Smooth muscle cell (in vitro differentiated cells): ENCODE data around the gene MGAT4B. TPM values are rescaled to one million over a fixed set of nuclear protein-coding genes. Genes with fewer than 3 reads are reported as not detected.

Experiments used
- DNase-seq: peaks from one replicate; lab custom pipeline; 2025; ENCODE audit not compliant: unreplicated experiment; lab: John Stamatoyannopoulos, UW
- H2AFZ ChIP-seq: fragments of 200-600 bp; sonication (generic); 2 replicates; pipeline ENCODE4 v1.6.0; 2016; ENCODE audit warnings: antibody characterized with exemption, low read depth, mild to moderate bottlenecking
- H3F3A ChIP-seq: fragments of 200-600 bp; sonication (generic); 2 replicates; pipeline ENCODE4 v1.6.0; 2017; ENCODE audit warnings: antibody characterized with exemption, low read depth
- H3K27ac ChIP-seq: fragments of 200-600 bp; sonication (generic); 2 replicates; pipeline ENCODE4 v1.5.1; 2016; ENCODE audit warnings: low read depth, mild to moderate bottlenecking
- H3K27me3 ChIP-seq: fragments of 200-600 bp; sonication (generic); 2 replicates; pipeline ENCODE4 v1.6.1; 2016; ENCODE audit warnings: low read depth, mild to moderate bottlenecking
- H3K36me3 ChIP-seq: fragments of 200-600 bp; sonication (generic); 2 replicates; pipeline ENCODE4 v1.5.1; 2016; ENCODE audit warnings: low read depth
- H3K4me1 ChIP-seq: fragments of 200-600 bp; sonication (generic); 2 replicates; pipeline ENCODE4 v1.5.1; 2016; ENCODE audit warnings: low read depth
- H3K4me2 ChIP-seq: fragments of 200-600 bp; sonication (generic); 2 replicates; pipeline ENCODE4 v1.6.0; 2016; ENCODE audit warnings: mild to moderate bottlenecking
- H3K4me3 ChIP-seq: fragments of 200-600 bp; sonication (generic); 2 replicates; pipeline ENCODE4 v1.5.1; 2016; ENCODE audit warnings: mild to moderate bottlenecking
- H3K79me2 ChIP-seq: fragments of 200-600 bp; sonication (generic); 2 replicates; pipeline ENCODE4 v1.6.0; 2016; ENCODE audit warnings: low read depth, mild to moderate bottlenecking
- H3K9ac ChIP-seq: fragments of 200-600 bp; sonication (generic); 2 replicates; pipeline ENCODE4 v1.6.0; 2016; ENCODE audit warnings: low read depth
- H3K9me3 ChIP-seq: fragments of 200-600 bp; sonication (generic); replicated peaks from 2 replicates; pipeline ENCODE4 v1.5.1; 2016; ENCODE audit warnings: low read depth
- H4K20me1 ChIP-seq: fragments of 200-600 bp; sonication (generic); 2 replicates; pipeline ENCODE4 v1.6.0; 2016; ENCODE audit warnings: low read depth
- CTCF ChIP-seq: fragments of 200-600 bp; sonication (generic); IDR thresholded peaks from 2 replicates; pipeline ENCODE4 v1.5.1; 2017; ENCODE audit warnings: borderline replicate concordance, mild to moderate bottlenecking, antibody characterized with exemption; ENCODE audit not compliant: insufficient read depth, poor library complexity, severe bottlenecking
- WGBS: methylation state at CpG from one replicate; pipeline ENCODE4 v1.1.7; 2016; ENCODE audit warnings: low lambda C conversion rate; 5-methylcytosine and 5-hydroxymethylcytosine counted together
- polyA plus RNA-seq: library from polyadenylated mRNA; unstranded; fragments of >200 nt; fragmentation: Nextera tagmentation; extraction: Ambion mirVana; gene quantifications from 2 replicates; pipeline ENCODE4 v1.2.1, GENCODE V29; 2016
- total RNA-seq: library from RNA; depleted of rRNA; stranded (reverse); fragments of >200 nt; gene quantifications from 2 replicates; pipeline ENCODE4 v1.2.3, GENCODE V29; 2014

Gene MGAT4B
- total and polyA plus RNA-seq, 2 experiments from 2014 or later = 60.0 to 121 TPM

GRCh38 chr5:179800071-179800695, 6.5 kb downstream of the MGAT4B start:
- H4K20me1 ChIP-seq = peaks cover 44% of the 10 kb centered on the region
- H3F3A ChIP-seq = no peaks in the 10 kb centered on the region
- no peak overlapping the region for H3K27ac ChIP-seq
- no peak overlapping the region for H3K4me3 ChIP-seq
- no peak for DNase-seq
- no peak overlapping the region for H2AFZ ChIP-seq
- H3K4me1 ChIP-seq = peaks cover 26% of the 10 kb centered on the region
- WGBS = 97% methylated on average over 19 of the region's 21 CpGs
- H3K27me3 ChIP-seq = no peaks in the 10 kb centered on the region
- H3K9ac ChIP-seq = no peak overlapping the region
- H3K9me3 ChIP-seq = no peaks in the 10 kb centered on the region
- H3K4me2 ChIP-seq = no peak overlapping the region
- TF ChIP-seq CTCF = no peak
- H3K36me3 ChIP-seq = no peaks in the 10 kb centered on the region
- peaks cover 18% of the 10 kb centered on the region for H3K79me2 ChIP-seq

- H3F3A ChIP-seq = no peaks in the 10 kb centered on the region
- H3K79me2 ChIP-seq = peaks cover 12% of the 10 kb centered on the region
- H3K36me3 ChIP-seq = no peaks in the 10 kb centered on the region
- H3K4me1 ChIP-seq = peaks cover 25% of the 10 kb centered on the region
- no peak overlapping the region for H3K9ac ChIP-seq
- no peak for DNase-seq
- H3K4me2 ChIP-seq = no peak overlapping the region
- H3K27ac ChIP-seq = no peak overlapping the region
- peaks cover 38% of the 10 kb centered on the region for H4K20me1 ChIP-seq
- no peak overlapping the region for H2AFZ ChIP-seq
- no peaks in the 10 kb centered on the region for H3K9me3 ChIP-seq
- TF ChIP-seq CTCF = no peak
- H3K4me3 ChIP-seq = no peak overlapping the region
- WGBS = 94% methylated on average over 5 of the region's 5 CpGs
- H3K27me3 ChIP-seq = no peaks in the 10 kb centered on the region
Measured at GRCh38 chr5:179799644-179799973, 7.1 kb downstream of the MGAT4B start.

- no peak for TF ChIP-seq CTCF
- DNase-seq = no peak
- H3K27ac ChIP-seq = no peak overlapping the region
- peaks cover 6% of the 10 kb centered on the region for H3K79me2 ChIP-seq
- H3K4me3 ChIP-seq = no peak overlapping the region
- H3K9me3 ChIP-seq = no peaks in the 10 kb centered on the region
- WGBS = 98% methylated on average over 36 of the region's 36 CpGs
- no peaks in the 10 kb centered on the region for H3F3A ChIP-seq
- H4K20me1 ChIP-seq = peaks cover 32% of the 10 kb centered on the region
- no peak overlapping the region for H2AFZ ChIP-seq
- peaks cover 21% of the 10 kb centered on the region for H3K4me1 ChIP-seq
- no peak overlapping the region for H3K9ac ChIP-seq
- H3K4me2 ChIP-seq = no peak overlapping the region
- no peaks in the 10 kb centered on the region for H3K36me3 ChIP-seq
- no peaks in the 10 kb centered on the region for H3K27me3 ChIP-seq
Measured at GRCh38 chr5:179798771-179799643, 7.7 kb downstream of the MGAT4B start.
